GM12872 (cell line): ENCODE measurements around the gene RASSF1.
A peak's percentile ranks its signal among the peaks of the same experiment; 100 is the strongest.

Experiments used
- TF ChIP-seq, protein P1 (sequence below): IDR thresholded peaks from 3 replicates; pipeline ENCODE4 v1.5.1; 2011; ENCODE audit warnings: low read depth, mild to moderate bottlenecking, low read length, moderate library complexity; ENCODE audit not compliant: insufficient read depth

The RASSF1 gene

DNA sequence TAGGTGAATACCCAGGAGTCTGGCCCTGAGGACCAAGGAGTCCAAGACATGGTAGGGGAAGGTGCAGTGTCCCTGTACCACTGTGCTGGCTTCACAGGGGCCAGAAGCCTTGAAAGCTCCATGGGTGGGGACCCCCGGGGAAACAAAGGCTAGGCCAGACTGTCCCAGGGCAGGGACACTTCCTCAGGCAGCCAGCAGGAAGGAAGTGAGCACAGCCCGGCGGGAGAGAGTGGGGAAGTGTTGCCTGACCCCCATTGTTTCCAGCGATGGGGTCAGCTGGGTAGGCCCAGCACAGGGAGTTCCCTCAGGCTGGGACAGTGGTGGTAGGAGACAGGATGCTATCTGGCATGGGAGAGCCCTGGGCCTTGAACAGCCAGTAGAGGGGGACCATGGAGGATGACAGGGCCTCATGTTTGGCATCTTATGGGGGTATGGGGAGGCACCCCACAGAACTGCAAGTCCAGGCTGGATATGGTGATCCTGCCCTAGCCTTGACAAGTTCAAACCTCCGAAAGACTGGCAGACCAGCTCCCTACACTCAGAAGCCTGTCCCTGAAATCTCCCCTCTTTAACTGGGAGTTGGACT lies 16.9 kb downstream of the RASSF1 start:
- TF ChIP-seq, protein P1, sequence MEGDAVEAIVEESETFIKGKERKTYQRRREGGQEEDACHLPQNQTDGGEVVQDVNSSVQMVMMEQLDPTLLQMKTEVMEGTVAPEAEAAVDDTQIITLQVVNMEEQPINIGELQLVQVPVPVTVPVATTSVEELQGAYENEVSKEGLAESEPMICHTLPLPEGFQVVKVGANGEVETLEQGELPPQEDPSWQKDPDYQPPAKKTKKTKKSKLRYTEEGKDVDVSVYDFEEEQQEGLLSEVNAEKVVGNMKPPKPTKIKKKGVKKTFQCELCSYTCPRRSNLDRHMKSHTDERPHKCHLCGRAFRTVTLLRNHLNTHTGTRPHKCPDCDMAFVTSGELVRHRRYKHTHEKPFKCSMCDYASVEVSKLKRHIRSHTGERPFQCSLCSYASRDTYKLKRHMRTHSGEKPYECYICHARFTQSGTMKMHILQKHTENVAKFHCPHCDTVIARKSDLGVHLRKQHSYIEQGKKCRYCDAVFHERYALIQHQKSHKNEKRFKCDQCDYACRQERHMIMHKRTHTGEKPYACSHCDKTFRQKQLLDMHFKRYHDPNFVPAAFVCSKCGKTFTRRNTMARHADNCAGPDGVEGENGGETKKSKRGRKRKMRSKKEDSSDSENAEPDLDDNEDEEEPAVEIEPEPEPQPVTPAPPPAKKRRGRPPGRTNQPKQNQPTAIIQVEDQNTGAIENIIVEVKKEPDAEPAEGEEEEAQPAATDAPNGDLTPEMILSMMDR = no peak

DNA sequence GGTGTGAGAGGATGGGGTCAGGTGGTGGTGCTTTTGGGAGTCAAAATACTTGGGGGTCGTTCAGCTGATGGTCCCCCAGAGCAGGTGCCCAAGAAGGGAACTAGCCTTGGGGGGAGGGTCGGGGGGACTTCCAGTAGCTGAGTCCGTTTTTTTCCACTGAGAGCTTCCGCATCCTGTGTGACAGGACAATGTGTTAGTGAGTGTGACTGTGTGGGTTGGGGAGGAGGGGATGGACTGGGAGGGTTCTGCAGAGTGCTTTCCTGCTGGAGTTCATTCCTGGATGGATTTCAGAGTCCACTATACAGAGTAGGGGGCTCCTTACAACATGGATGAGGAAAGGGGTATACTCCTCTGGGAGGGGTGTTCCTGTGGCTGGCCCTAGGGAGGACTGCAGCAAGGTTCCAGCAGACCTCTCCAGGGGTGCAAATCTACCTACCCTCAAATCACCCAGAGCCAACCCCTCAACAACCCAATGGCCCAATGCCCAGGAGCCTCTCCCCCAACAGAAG lies 17.5 kb downstream of the RASSF1 start:
- TF ChIP-seq, protein P1 = no peak

DNA sequence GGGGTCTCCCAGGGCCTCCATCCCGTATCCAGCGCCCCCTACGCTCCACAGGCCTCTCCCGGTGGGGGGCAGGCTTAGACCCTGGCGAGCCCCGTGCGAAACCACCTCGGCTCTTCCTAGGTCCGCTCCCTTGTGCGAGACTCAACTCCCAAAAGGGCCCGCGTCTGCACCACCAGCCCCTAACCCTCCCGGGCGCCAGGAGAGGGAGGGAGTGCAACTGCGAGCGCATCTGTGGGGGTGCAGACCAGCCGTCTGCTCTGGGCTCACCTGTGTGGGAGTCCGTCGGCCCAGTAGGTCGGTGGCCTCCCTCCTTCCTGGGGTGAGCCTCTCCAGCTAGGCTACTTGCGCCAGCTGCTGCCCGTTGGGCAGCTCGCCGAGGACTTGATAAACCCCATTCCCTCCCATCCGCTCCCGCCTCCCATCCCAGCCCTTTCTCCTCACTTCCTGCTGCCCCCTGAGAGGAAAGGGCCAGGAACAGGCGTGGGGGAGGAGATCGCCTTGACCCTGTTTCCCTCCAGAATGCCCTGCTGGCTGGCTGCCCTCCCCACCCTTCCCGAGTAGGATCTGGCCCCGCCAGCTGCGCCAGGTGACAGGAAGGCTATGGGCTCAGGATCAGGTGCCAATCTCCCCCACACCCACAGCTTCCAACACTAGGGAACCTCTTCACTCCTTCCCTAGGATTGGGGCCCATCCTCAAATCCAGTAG lies 18.1 kb downstream of the RASSF1 start, which contains the start of gene HYAL2:
Gene HYAL2 (minus strand): TSS at position 360 of the 706 bp plus-strand sequence. CDS start 2,256 bp downstream, outside the sequence.
- TF ChIP-seq, protein P1 = no peak

DNA sequence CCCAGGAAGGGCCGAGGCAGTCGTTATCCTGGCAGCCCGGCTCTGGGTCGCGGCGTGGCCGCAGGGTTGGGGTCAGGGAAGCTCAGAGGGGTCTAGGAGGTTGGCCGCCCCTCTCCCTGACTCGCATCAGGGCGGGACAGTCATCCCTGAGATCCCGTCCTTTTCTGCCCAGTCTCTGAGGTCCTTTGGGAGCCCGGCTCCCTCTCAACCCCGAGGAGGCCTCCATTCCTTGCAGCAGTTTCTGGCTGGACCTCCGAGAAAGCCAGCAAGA lies 18.6 kb downstream of the RASSF1 start:
- TF ChIP-seq, protein P1 = no peak

DNA sequence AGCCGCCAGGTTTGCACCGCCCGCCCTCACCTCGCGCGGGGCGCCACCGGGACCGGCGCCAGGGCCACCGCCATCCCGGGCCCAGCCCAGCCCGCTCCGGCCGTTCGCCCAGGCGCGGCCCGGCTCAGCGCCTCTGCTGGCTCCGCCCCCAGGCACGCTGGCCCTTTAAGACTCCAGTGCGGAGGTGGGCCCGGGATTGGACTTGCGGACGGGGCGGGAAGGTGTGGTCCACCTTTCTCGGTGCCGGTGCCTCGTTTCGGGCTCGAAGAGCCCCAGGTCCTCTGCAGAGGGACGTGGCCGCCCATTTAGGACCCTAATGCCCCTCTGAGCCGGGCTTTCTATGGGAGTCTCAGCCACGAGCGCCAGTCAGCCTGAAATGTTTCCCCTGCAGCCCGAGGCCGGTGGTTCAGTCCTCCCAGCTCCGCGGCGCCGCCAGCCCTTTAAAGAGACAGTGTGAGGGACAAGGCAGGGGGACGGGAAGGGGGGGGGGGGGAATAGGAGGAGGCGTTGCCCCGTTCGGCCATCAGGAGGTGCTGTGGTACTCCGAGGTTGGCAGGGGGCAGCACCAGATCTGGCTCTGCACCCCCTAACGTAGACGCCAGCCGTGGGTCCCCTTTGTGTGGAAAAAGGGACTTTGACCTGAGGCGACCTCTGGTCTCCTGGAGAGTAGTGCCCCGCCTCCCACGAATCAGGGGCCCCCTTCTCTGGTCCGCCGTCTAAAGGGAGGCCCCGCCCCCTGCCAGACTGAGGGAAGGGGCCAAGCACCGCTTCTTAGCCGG lies 19.1 kb downstream of the RASSF1 start:
- TF ChIP-seq, protein P1 = peak; percentile 82

DNA sequence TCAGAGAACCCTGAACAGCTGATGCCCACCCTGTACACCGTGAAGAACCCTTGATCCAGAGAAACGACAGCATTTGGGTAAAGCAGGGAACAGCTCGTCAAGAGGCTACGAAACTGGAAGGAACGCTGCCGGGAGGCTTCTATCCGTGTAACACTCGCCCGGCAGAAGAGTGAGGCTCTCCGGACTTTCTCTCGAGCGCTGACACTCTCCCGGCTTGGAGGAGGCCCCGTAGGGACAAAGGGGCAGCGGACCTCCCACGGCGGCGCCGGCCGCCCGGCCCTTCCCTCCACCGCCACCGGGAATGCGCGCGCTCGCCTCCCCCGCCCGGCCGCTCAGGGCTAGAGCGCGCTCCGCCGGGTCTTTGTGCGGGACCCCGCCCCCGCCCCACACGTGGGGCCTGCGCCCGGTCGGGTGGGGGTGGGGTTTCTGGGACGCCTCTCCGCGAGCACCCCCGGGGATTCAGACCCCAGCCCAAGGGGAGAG lies 19.7 kb downstream of the RASSF1 start:
- TF ChIP-seq, protein P1 = no peak
